ENCODE data around the gene CD27.
"Not testable (repeated sequence)": the region's sequence is repeated elsewhere in the genome, so short reads cannot be mapped to it uniquely, and the experiment has no call there.

Gene CD27

DNA sequence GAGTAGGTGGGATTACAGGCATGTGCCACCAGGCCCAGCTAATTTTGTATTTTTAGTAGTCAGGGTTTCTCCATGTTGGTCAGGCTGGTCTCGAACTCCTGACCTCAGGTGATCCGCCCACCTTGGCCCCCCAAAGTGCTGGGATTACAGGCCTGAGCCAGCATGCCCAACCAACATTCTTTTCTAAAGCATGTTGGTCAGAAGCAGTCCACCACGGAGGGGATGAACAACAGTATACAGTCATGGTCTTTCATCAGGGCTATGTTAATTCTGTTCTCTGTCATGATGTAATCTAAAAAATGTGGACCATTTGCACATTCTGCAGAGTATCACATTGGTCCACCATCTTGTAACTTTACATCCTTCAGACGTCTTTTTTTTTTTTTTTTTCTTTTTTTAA, 44.7 kb downstream of the CD27 start:
- DNase-seq = no peak

GRCh38 chr12:6490673-6491072, 45.9 kb downstream of the CD27 start:
- not testable (repeated sequence) for DNase-seq

GRCh38 chr12:6492838-6493496, 48.2 kb downstream of the CD27 start, which contains the start of gene MRPL51:
TSS of gene MRPL51 (minus strand) at chr12:6493262. CDS start at chr12:6493136, 126 bp downstream.
- peak; percentile 95 for DNase-seq

- peak; percentile 96 for DNase-seq
Measured at GRCh38 chr12:6493497-6494257, 48.9 kb downstream of the CD27 start, which contains the start of gene NCAPD2. TSS of gene NCAPD2 (plus strand) at chr12:6494102. CDS start at chr12:6495099, 997 bp downstream.

- DNase-seq = no peak
Measured at GRCh38 chr12:6494258-6494743, 49.5 kb downstream of the CD27 start.

- DNase-seq = no peak
Measured at GRCh38 chr12:6494968-6495367, 50.2 kb downstream of the CD27 start.

DNA sequence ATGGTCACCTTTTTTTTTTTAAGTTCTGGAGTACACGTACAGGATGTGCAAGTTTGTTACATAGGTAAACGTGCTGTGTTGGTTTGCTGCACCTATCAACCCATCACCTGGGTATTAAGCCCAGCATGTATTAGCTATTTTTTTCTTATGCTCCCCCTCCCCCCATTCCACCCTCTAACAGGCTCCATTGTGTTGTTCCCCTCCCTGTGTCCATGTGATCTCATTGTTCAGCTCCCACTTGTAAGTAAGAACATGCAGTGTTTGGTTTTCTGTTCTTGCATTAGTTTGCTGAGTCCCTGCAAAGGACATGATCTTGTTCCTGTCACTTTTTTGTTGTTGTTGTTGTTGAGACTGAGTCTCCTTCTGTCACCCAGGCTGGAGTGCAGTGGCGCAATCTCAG, 52.5 kb downstream of the CD27 start:
- not testable (repeated sequence) for DNase-seq

- DNase-seq = no peak
Measured at GRCh38 chr12:6500466-6500865, 55.7 kb downstream of the CD27 start.

All from central memory CD4-positive, alpha-beta T cell (primary cell).